Fibroblast of peridontal ligament (primary cell): ENCODE results near the gene TLCD3B.

Experiments used
- DNase-seq: peaks from one replicate; pipeline ENCODE4 v3.0.0-alpha.2; 2010; ENCODE audit errors: extremely low read depth

The TLCD3B gene

DNA sequence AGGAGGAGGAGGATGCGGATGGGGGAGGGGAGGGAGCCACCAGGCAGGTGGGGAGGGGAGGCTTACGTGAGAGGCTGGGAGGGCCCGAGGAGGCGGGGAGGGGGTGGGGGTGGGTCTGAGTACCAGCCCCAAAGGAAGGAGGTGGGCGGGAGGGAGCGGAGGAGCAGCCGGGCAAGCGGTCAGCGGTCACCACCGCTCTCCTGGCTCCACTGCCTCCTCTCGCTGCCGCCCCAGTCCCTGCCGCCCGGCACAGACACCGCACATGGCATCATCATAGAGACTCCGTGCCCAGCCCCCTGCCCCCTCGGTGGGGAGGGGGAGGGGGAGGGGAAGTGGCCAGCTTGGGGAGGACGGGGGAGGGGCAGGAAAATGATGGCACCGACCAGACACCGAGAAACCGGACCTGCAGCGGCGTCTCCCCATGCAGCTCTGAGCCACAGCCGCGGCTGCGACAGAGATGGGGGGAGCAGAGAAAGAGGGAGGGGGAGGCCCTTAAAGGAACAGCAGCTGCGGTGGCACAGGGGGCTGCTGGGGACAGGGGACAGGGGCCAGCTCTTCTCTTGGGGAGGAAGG, at the start of gene TLCD3B:
Gene TLCD3B (minus strand): TSS at position 431 of the 573 bp plus-strand sequence. CDS start 744 bp downstream, outside the sequence.
- no peak for DNase-seq

GRCh38 chr16:30079480-30079879, 48.4 kb upstream of the TLCD3B start:
- no peak for DNase-seq

DNA sequence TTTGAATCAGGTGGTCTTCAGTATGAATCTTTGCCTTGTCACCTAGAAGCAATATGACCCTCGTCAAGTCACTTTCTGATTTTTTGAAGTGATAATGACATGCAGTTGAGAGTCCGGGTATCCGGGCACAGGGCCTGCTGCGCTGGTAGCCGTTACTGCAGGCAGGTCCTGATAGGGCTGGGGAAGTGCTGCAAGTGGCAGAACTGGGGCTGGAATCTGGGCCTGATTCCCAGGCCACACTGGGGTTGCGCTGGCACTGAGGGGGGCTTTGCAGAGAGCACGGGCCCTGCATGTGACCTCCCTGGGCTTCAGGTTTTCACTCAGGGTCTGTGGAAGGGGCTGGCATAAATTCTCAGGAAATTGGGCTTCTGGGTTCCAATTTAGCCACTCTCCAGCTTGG, 47.7 kb upstream of the TLCD3B start:
- DNase-seq: no peak

GRCh38 chr16:30077656-30078055, 46.6 kb upstream of the TLCD3B start:
- DNase-seq: no peak

- no peak for DNase-seq
Measured at GRCh38 chr16:30076276-30076791, 45.3 kb upstream of the TLCD3B start.

DNA sequence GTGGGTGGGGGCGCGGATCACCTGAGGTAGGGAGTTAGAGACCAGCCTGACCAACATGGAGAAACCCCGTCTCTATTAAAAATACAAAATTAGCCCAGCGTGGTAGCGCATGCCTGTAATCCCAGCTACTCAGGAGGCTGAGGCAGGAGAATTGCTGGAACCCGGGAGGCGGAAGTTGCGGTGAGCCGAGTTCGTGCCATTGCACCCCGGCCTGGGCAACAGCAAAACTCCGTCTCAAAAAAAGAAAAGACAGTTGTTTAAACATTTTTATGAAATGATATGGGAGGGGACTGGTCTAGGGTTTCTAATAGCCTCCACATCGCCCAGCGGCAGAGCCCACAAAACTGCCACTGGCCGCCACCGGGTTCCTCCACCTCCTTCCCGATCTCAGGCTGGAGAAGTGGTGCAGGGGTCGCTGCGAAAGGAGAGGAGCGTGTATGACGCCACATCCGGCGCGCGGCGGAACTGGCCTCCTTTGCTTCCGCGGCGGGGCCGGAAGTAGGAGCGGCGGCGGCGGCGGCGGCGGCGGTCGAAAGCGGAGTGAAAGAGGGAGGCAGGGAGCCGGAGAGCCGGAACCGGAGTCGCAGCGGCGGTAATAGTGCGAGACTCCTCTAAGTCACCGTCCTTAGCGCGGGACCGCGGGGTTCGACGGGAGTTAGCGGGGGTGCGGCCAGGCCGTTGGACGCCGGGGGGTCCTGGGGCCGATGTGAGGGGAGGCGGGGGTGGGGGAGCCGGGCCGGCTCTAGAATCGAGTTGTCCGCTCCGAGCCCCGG, 44.6 kb upstream of the TLCD3B start, which contains the start of gene PPP4C:
Gene PPP4C (plus strand): TSS at position 492 of the 773 bp plus-strand sequence. CDS start 384 bp downstream, outside the sequence.
- DNase-seq: peak; percentile 84

DNA sequence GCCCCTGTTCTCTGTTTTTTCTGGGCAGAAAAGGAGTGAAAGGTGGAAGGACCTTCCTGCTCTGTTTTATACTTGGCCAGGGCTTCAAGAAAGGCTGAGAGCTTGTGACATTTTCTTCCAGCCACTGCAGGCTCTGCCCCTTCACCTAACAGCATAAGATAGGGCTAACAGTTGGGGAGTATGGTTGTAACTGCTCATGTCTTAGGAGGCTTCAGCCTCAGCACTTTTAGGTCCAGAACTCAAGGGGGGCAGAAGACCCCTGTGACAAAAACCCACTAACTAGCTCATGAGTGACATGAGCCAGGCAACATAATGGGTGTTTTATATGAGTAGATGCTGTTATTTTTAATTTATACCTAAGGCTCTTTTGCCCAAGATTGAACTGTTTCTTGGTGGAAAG, 39.4 kb upstream of the TLCD3B start:
- no peak for DNase-seq

DNA sequence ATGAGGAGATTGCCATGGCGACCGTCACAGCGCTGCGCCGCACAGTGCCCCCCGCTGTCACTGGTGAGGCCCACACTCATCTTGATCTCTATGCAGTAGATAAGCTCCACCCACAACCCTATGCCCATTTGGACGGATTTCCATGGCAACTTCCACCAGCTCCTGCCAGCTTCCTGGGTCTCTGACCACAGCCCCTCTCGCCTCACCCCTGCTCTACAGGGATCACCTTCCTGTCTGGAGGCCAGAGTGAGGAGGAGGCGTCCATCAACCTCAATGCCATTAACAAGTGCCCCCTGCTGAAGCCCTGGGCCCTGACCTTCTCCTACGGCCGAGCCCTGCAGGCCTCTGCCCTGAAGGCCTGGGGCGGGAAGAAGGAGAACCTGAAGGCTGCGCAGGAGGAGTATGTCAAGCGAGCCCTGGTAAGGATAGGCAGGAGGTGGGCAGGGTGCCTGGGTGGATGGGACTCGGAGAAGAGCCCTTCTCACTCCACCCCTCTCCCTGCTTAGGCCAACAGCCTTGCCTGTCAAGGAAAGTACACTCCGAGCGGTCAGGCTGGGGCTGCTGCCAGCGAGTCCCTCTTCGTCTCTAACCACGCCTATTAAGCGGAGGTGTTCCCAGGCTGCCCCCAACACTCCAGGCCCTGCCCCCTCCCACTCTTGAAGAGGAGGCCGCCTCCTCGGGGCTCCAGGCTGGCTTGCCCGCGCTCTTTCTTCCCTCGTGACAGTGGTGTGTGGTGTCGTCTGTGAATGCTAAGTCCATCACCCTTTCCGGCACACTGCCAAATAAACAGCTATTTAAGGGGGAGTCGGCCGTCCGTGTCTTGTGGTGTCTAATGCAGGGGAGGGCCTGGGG, 38.8 kb upstream of the TLCD3B start:
- DNase-seq: no peak

DNA sequence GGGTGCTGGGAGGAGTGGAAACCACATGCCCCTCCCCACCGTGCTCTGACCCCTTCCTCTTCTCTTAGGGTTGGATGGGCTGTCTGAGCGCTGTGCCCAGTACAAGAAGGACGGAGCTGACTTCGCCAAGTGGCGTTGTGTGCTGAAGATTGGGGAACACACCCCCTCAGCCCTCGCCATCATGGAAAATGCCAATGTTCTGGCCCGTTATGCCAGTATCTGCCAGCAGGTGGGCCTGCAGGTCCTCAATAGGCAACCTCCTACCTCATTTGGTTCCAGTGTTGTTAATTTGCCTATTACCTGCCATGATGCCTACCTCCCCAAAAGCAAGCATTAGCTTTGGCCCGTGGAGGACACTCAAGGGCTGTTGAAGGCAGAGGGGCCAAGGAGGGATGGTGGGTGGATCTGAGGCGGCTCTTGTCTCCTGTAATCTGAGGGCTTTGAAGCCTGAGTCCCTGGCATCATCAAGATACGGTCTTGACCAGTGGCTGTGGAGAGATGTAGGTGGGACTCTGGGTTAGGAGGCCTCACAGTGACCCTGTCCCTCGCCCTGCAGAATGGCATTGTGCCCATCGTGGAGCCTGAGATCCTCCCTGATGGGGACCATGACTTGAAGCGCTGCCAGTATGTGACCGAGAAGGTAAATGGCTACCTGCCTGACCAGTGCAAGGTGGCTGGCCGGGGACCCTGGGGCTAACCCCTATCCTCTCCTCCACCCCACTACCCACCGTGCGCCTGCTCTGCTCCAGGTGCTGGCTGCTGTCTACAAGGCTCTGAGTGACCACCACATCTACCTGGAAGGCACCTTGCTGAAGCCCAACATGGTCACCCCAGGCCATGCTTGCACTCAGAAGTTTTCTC, 37.9 kb upstream of the TLCD3B start:
- no peak for DNase-seq

DNA sequence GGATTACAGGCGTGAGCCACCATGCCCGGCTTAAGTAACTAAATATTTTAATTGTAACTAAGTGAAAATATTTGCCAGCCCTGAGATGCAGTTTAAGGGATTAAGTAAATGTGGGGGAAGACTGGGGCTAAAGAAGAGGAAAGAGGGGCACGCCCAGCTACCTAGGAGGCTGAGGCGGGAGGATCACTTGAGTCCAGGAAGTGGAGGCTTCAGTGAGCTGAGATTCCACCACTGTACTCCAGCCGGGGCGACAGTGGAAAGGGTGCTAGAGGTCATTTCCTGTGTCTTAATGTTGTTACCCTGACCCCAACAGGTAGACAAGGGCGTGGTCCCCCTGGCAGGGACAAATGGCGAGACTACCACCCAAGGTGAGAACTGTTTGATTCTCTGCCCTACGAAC, 37.3 kb upstream of the TLCD3B start:
- DNase-seq: no peak

DNA sequence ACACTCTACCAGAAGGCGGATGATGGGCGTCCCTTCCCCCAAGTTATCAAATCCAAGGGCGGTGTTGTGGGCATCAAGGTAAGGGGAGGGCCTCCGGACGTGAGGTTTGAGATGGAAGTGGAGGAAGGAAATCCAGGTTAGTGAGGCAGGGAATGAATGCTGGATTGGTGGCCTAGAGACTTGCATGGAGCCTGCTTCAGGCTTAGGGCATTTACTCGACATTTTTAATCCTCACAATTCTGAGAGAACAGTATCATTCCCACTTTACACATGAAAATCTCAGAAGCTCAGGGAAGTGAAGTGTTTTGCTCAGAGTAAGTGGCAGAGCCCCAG, 36.5 kb upstream of the TLCD3B start:
- DNase-seq: no peak

GRCh38 chr16:30066761-30067583, 35.9 kb upstream of the TLCD3B start:
- DNase-seq: no peak

DNA sequence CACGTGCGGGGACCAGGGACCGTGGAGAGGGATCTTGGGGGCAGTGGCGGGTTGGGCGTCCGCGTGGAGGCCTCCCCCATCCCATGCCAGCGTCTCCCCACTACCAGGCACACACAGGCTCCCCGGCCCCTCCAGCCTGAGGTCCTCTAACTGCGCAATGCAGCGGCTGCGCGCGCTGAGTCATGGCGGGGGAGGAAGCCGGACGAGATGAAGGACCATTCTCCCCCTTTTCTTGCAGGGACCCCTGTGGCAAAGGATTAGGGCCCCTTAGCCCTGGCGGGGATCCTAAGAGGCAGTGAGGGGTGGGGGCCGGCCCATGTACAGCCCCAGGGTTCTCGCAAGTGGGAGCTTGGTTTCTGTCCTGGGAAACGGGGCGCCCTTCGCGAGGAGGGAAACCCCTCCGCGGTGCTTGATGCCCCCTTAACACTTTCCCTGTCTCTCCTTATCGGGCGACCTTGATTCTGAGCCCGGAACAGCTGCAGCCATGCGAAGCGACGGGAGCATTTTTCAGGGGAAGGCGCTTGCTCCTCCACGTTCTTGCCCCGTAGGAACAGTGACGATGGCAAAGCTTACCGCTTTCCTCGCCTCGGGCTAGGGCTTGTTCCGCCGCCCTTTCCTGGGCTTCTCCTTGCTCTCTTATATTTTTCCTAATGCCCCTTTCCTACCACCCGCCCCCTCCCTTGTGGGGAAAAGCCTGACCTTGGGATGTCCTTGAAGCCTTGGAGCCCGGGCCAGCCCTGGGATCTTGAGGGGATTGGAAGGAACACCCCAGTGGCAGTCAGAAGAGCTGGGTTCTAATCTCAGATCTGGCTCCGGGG, 35.1 kb upstream of the TLCD3B start:
- DNase-seq: peak; percentile 58

DNA sequence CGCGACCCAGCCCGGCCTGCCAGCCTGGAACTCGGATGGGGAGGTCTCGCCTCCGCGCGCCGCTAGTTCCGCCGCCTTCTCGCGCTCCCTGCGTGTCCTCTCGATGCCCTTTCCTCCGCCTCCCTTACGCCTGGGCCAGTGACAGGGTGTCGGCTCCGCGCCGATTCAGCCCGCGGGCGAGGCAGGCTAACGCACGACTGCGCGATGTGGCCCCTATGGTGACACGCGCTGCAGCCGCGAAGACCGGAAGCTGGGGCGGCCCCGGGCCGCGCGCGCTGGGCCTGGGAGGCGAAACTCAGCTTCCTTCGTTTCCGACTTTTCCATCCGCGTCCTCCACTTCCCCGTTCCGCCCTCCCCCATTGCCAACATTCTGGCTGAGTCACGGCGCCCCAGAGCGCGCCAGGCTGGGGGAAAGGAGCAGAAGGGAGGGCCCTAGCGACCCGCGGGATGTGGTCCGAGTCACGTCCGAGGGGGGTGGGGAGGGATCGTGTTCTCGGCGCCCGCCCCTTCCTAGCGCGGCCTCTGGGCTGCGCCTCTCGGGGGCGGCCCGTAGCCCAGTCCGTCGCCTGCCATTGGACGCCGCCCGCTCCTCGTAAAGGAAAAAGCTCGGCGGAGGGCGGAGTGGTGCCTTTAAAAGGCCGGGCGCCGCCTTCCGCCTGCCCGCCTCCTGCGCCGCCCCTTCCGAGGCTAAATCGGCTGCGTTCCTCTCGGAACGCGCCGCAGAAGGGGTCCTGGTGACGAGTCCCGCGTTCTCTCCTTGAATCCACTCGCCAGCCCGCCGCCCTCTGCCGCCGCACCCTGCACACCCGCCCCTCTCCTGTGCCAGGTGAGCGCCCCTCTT, 34.3 kb upstream of the TLCD3B start, which contains the start of gene ALDOA:
Gene ALDOA (plus strand): TSS at position 659 of the 841 bp plus-strand sequence. CDS start 1,138 bp downstream, outside the sequence.
- peak; percentile 97 for DNase-seq

DNA sequence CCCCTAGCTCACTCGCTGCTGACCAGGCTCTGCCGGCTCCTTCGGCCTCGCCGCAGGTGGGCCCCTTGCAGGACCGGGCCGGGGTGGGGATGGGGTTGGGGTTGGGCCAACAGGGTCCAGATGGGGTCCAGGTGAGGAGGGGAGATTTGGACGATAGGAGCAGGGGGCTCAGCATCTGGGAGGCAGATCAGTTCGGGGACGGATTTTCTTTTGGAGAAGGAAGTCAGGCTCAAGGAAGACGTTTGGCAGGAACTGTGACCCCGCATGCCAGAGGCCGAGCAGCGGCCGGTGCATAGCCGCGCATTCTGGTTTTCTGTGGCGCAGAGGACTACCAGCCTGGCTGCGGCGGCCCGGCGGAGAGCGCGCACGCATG, 33.6 kb upstream of the TLCD3B start:
- no peak for DNase-seq

GRCh38 chr16:30063893-30064728, 33.0 kb upstream of the TLCD3B start:
- DNase-seq: peak; percentile 49

- no peak for DNase-seq
Measured at GRCh38 chr16:30063278-30063892, 32.3 kb upstream of the TLCD3B start.
